ENCODE results near the gene VPS13D. TPM values are rescaled to one million over a fixed set of nuclear protein-coding genes. Genes with fewer than 3 reads are reported as not detected.
"Not testable (repeated sequence)": the region's sequence is repeated elsewhere in the genome, so short reads cannot be mapped to it uniquely, and the experiment has no call there.

VPS13D gene
- total RNA-seq, 1 donor from 2014 or later, result 31.1 TPM

GRCh38 chr1:12461754-12462153, 231.9 kb downstream of the VPS13D start:
- ATAC-seq (no peak), DNase-seq (ENCODE audit: low spot score) (no peak)

GRCh38 chr1:12462586-12462985, 232.8 kb downstream of the VPS13D start:
- DNase-seq (ENCODE audit: low spot score) (no peak), ATAC-seq (no peak)

- DNase-seq (ENCODE audit: low spot score) (no peak), ATAC-seq (no peak)
Measured at GRCh38 chr1:12464045-12464461, 234.2 kb downstream of the VPS13D start.

- DNase-seq (ENCODE audit: low spot score), result no peak
Measured at GRCh38 chr1:12464598-12465056, 234.8 kb downstream of the VPS13D start.

GRCh38 chr1:12465126-12465525, 235.3 kb downstream of the VPS13D start:
- DNase-seq (ENCODE audit: low spot score) (no peak), ATAC-seq (no peak)

More at GRCh38 chr1:12464598-12465056, 234.8 kb downstream of the VPS13D start:
- no peak for ATAC-seq

- DNase-seq (ENCODE audit: low spot score) (no peak), ATAC-seq (no peak)
Measured at GRCh38 chr1:12466816-12467215, 237.0 kb downstream of the VPS13D start.

GRCh38 chr1:12467570-12468286, 237.9 kb downstream of the VPS13D start:
- ATAC-seq, result no peak
- DNase-seq (ENCODE audit: low spot score), result no peak

- no peak for ATAC-seq
- no peak for DNase-seq (ENCODE audit: low spot score)
Measured at GRCh38 chr1:12468323-12468722, 238.5 kb downstream of the VPS13D start.

GRCh38 chr1:12469493-12469892, 239.7 kb downstream of the VPS13D start:
- peak; percentile 32 for ATAC-seq

GRCh38 chr1:12469990-12470389, 240.2 kb downstream of the VPS13D start:
- peak; percentile 62 for DNase-seq (ENCODE audit: low spot score)
- ATAC-seq, result peak; percentile 57

More at GRCh38 chr1:12469493-12469892, 239.7 kb downstream of the VPS13D start:
- no peak for DNase-seq (ENCODE audit: low spot score)

- ATAC-seq, result peak; percentile 18
Measured at GRCh38 chr1:12470916-12471315, 241.1 kb downstream of the VPS13D start.

GRCh38 chr1:12472156-12472797, 242.4 kb downstream of the VPS13D start:
- ATAC-seq (no peak), DNase-seq (ENCODE audit: low spot score) (no peak)

More at GRCh38 chr1:12470916-12471315, 241.1 kb downstream of the VPS13D start:
- DNase-seq (ENCODE audit: low spot score), result not testable (repeated sequence)

- ATAC-seq (no peak), DNase-seq (ENCODE audit: low spot score) (no peak)
Measured at GRCh38 chr1:12472798-12473551, 243.1 kb downstream of the VPS13D start.

- DNase-seq (ENCODE audit: low spot score) (peak; percentile 75), ATAC-seq (peak; percentile 31)
Measured at GRCh38 chr1:12473596-12474362, 243.9 kb downstream of the VPS13D start.

- DNase-seq (ENCODE audit: low spot score) (no peak), ATAC-seq (no peak)
Measured at GRCh38 chr1:12475101-12475500, 245.3 kb downstream of the VPS13D start.

- no peak for DNase-seq (ENCODE audit: low spot score)
- ATAC-seq, result no peak
Measured at GRCh38 chr1:12475530-12475934, 245.7 kb downstream of the VPS13D start.

GRCh38 chr1:12475947-12476346, 246.1 kb downstream of the VPS13D start:
- DNase-seq (ENCODE audit: low spot score) (no peak), ATAC-seq (peak; percentile 45)

- no peak for ATAC-seq
- DNase-seq (ENCODE audit: low spot score), result no peak
Measured at GRCh38 chr1:12477314-12477713, 247.5 kb downstream of the VPS13D start.

GRCh38 chr1:12477936-12478611, 248.2 kb downstream of the VPS13D start:
- ATAC-seq (peak; percentile 88), DNase-seq (ENCODE audit: low spot score) (peak; percentile 85)

GRCh38 chr1:12478612-12478985, 248.8 kb downstream of the VPS13D start:
- no peak for ATAC-seq
- DNase-seq (ENCODE audit: low spot score), result no peak

Measured in left lobe of liver (tissue), 2 donors.